Measurements from ENCODE around the gene COL27A1.

Gene COL27A1

DNA sequence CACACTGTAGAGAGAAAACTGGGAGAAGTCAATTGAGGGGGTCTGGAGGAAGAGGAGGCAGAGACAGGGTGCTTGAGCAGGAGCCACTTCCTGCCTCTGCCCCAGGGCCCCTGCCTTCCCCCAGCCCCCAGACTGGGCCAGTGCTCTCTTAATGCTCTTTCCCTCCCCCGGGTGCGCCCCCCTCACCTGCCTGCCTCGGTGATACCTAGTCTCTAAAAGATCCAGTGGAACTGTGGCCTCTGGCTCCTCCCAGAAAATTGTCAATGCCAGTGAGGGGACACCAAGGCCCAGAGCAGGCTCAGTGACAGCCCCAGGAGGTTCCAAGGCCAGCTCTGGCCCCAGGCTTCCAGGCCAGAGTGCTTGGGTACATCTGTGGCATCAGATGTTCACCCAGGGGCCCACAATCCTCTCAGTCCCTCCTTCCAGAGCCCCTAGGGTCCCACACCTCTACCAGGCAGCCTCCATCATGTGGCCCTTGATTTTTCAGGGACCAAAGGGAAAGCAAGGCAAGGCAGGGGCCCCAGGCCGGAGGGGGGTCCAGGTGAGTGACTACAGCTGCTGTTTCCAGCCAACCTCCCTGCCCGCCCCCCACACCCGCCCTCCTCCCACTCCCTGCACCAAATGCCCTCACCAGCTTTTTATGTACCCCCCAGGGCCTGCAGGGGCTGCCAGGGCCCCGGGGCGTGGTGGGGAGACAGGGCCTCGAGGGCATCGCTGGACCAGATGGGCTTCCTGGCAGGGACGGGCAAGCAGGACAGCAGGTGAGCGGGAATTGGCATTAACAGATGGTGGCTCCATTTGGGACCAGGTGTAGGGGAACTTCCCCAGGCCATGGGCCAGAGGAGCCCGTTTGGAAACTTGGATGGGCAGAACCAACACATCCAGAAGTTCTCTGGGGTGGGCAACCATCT, 134.5 kb downstream of the COL27A1 start:
- H3K27ac ChIP-seq (replicated peaks): no peak overlapping the region
- TF ChIP-seq, protein P1, sequence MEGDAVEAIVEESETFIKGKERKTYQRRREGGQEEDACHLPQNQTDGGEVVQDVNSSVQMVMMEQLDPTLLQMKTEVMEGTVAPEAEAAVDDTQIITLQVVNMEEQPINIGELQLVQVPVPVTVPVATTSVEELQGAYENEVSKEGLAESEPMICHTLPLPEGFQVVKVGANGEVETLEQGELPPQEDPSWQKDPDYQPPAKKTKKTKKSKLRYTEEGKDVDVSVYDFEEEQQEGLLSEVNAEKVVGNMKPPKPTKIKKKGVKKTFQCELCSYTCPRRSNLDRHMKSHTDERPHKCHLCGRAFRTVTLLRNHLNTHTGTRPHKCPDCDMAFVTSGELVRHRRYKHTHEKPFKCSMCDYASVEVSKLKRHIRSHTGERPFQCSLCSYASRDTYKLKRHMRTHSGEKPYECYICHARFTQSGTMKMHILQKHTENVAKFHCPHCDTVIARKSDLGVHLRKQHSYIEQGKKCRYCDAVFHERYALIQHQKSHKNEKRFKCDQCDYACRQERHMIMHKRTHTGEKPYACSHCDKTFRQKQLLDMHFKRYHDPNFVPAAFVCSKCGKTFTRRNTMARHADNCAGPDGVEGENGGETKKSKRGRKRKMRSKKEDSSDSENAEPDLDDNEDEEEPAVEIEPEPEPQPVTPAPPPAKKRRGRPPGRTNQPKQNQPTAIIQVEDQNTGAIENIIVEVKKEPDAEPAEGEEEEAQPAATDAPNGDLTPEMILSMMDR (IDR thresholded peaks at IDR 0.05; ENCODE audit: insufficient read depth, low read length): no peak
- TF ChIP-seq SPI1 (IDR thresholded peaks at IDR 0.05; ENCODE audit: borderline replicate concordance, low read depth) (no peak), GABPA (IDR thresholded peaks at IDR 0.05; ENCODE audit: low read depth) (no peak), POLR2AphosphoS5 (IDR thresholded peaks at IDR 0.05; ENCODE audit: low read depth) (no peak)
- TF ChIP-seq, protein P2, sequence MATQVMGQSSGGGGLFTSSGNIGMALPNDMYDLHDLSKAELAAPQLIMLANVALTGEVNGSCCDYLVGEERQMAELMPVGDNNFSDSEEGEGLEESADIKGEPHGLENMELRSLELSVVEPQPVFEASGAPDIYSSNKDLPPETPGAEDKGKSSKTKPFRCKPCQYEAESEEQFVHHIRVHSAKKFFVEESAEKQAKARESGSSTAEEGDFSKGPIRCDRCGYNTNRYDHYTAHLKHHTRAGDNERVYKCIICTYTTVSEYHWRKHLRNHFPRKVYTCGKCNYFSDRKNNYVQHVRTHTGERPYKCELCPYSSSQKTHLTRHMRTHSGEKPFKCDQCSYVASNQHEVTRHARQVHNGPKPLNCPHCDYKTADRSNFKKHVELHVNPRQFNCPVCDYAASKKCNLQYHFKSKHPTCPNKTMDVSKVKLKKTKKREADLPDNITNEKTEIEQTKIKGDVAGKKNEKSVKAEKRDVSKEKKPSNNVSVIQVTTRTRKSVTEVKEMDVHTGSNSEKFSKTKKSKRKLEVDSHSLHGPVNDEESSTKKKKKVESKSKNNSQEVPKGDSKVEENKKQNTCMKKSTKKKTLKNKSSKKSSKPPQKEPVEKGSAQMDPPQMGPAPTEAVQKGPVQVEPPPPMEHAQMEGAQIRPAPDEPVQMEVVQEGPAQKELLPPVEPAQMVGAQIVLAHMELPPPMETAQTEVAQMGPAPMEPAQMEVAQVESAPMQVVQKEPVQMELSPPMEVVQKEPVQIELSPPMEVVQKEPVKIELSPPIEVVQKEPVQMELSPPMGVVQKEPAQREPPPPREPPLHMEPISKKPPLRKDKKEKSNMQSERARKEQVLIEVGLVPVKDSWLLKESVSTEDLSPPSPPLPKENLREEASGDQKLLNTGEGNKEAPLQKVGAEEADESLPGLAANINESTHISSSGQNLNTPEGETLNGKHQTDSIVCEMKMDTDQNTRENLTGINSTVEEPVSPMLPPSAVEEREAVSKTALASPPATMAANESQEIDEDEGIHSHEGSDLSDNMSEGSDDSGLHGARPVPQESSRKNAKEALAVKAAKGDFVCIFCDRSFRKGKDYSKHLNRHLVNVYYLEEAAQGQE (IDR thresholded peaks at IDR 0.05; ENCODE audit: insufficient replicate concordance, low read depth): no peak
- DNase-seq (ENCODE audit: low read depth in 1 of 2, low spot score in 1 of 2): no peak

DNA sequence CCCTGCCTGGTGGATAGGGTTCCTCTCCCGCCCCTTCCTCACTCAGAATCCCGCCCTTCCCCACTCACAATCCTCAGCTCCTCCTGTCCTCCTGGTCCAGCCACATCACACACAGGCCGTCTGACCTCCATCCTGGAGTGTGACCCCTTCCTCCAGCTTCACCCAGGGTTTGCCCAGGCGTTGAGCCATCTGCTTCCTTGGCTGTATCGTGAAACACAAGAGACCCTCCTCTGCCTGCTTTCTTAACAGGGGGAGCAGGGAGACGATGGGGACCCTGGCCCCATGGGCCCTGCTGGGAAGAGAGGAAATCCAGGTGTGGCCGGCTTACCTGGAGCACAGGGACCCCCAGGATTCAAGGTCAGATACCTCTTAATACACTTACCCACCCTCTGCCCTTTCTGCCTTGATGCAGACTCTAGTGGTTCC, 135.2 kb downstream of the COL27A1 start:
- no peak overlapping the region for H3K27ac ChIP-seq (replicated peaks)
- H3K27me3 ChIP-seq (ENCODE audit: insufficient read depth, poor library complexity, severe bottlenecking): no peaks in the 10 kb centered on the region
- DNase-seq (ENCODE audit: low read depth in 1 of 2, low spot score in 1 of 2): no peak
- no peak overlapping the region for H3K4me3 ChIP-seq (replicated peaks; ENCODE audit: insufficient read depth, low read length)
- TF ChIP-seq GABPA (IDR thresholded peaks at IDR 0.05; ENCODE audit: low read depth) (no peak), POLR2AphosphoS5 (IDR thresholded peaks at IDR 0.05; ENCODE audit: low read depth) (no peak)
- TF ChIP-seq, protein P2 (IDR thresholded peaks at IDR 0.05; ENCODE audit: insufficient replicate concordance, low read depth): no peak

More for the DNA sequence above, 134.5 kb downstream of the COL27A1 start:
- Histone ChIP-seq H3K27me3 (ENCODE audit: insufficient read depth, poor library complexity, severe bottlenecking) (no peaks in the 10 kb centered on the region), H3K4me3 (replicated peaks; ENCODE audit: insufficient read depth, low read length) (no peak overlapping the region)

DNA sequence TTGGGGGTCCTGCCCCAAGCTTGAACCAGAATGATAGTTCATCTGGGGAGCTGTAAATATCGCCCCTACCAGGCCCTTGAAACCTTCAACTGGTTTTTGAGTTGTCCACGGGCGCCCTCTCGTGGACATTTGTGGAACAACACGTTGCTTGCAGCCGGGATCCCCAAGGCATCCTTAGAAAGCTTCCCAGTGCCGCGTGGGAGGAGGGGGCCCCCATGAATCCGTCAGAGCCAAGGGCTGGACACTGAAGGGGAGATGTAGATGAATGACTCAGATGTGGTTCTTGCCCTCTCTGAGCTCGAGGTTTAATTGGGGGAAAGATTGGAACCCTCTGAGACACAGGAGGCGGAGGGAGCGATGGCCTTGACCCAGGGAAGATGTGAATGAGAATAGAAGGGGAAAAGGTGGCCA, 135.7 kb downstream of the COL27A1 start:
- peak; percentile 47 to 59 for DNase-seq (ENCODE audit: low read depth in 1 of 2, low spot score in 1 of 2)
- no peak overlapping the region for H3K4me3 ChIP-seq (replicated peaks; ENCODE audit: insufficient read depth, low read length)
- TF ChIP-seq, protein P1 (IDR thresholded peaks at IDR 0.05; ENCODE audit: insufficient read depth, low read length): peak; percentile 58
- TF ChIP-seq, protein P2 (IDR thresholded peaks at IDR 0.05; ENCODE audit: insufficient replicate concordance, low read depth): no peak
- no peaks in the 10 kb centered on the region for H3K27me3 ChIP-seq (ENCODE audit: insufficient read depth, poor library complexity, severe bottlenecking)
- no peak overlapping the region for H3K27ac ChIP-seq (replicated peaks)
